ENCODE results near the gene TCF4. TPM values are rescaled to one million over a fixed set of nuclear protein-coding genes. Genes with fewer than 3 reads are reported as not detected.
A peak's percentile ranks its signal among the peaks of the same experiment; 100 is the strongest.

The TCF4 gene
- total RNA-seq, 1 experiment from 2014 or later = 143 TPM

- Histone ChIP-seq H3K9me3 (ENCODE audit: low read depth, low read length, poor library complexity, severe bottlenecking) (no peaks in the 10 kb centered on the region), H3K27me3 (replicated peaks; ENCODE audit: insufficient read depth, low read depth, low read length, poor library complexity) (no peaks in the 10 kb centered on the region), H3K4me3 (ENCODE audit: low read depth, low read length, poor library complexity, severe bottlenecking) (peak overlapping the region; percentile 47), H3K36me3 (ENCODE audit: insufficient read depth, low read length, poor library complexity, severe bottlenecking) (no peaks in the 10 kb centered on the region), H3K27ac (ENCODE audit: low read depth, low read length, poor library complexity, severe bottlenecking) (peak overlapping the region; percentile 78), H3K4me1 (ENCODE audit: insufficient read depth, low read length, poor library complexity, severe bottlenecking) (peaks cover 63% of the 10 kb centered on the region)
- DNase-seq (ENCODE audit: low spot score) = peak; percentile 65
- ChIA-PET CTCF (no interaction called here), POLR2A (ENCODE audit: low non-redundant PET) (interaction anchor here (0.7 kb wide), 1 partner anchor 95 kb away, joined by 4 read pairs; no protein-coding TSS in a partner anchor)
- TF ChIP-seq EZH2 (IDR thresholded peaks at IDR 0.05; ENCODE audit: borderline replicate concordance, low read depth, low read length, poor library complexity, severe bottlenecking) = no peak
- BruUV-seq (replicated peaks) = no TSS peak
- intact Hi-C loops (cut with micrococcal nuclease; ENCODE audit: unreplicated experiment) = loop anchor here (5.0 kb wide), 1 partner anchor 75 kb away; no protein-coding TSS in a partner anchor
Observed at GRCh38 chr18:55422456-55423180, 165.4 kb downstream of the TCF4 start.

- Histone ChIP-seq H3K27ac (ENCODE audit: low read depth, low read length, poor library complexity, severe bottlenecking) (peak overlapping the region; percentile 78), H3K36me3 (ENCODE audit: insufficient read depth, low read length, poor library complexity, severe bottlenecking) (no peaks in the 10 kb centered on the region), H3K4me1 (ENCODE audit: insufficient read depth, low read length, poor library complexity, severe bottlenecking) (peaks cover 71% of the 10 kb centered on the region), H3K9me3 (ENCODE audit: low read depth, low read length, poor library complexity, severe bottlenecking) (no peaks in the 10 kb centered on the region), H3K4me3 (ENCODE audit: low read depth, low read length, poor library complexity, severe bottlenecking) (peak overlapping the region; percentile 47), H3K27me3 (replicated peaks; ENCODE audit: insufficient read depth, low read depth, low read length, poor library complexity) (no peaks in the 10 kb centered on the region)
- BruUV-seq (replicated peaks) = TSS peak; percentile 64
- intact Hi-C loops (cut with micrococcal nuclease; ENCODE audit: unreplicated experiment) = loop anchor here (5.0 kb wide), 1 partner anchor 75 kb away; no protein-coding TSS in a partner anchor
- TF ChIP-seq CTCF (conservative IDR thresholded peaks at IDR 0.05; ENCODE audit: low read depth, low read length) = no peak
- no peak for TF ChIP-seq EZH2 (IDR thresholded peaks at IDR 0.05; ENCODE audit: borderline replicate concordance, low read depth, low read length, poor library complexity, severe bottlenecking)
- CTCF ChIA-PET = no interaction called here
- DNase-seq (ENCODE audit: low spot score) = peak; percentile 70
- POLR2A ChIA-PET (ENCODE audit: low non-redundant PET) = no interaction called here
Observed at GRCh38 chr18:55421615-55422419, 166.2 kb downstream of the TCF4 start.

- no peak for TF ChIP-seq CTCF (conservative IDR thresholded peaks at IDR 0.05; ENCODE audit: low read depth, low read length)
- TF ChIP-seq EZH2 (IDR thresholded peaks at IDR 0.05; ENCODE audit: borderline replicate concordance, low read depth, low read length, poor library complexity, severe bottlenecking) = no peak
- peaks cover 76% of the 10 kb centered on the region for H3K4me1 ChIP-seq (ENCODE audit: insufficient read depth, low read length, poor library complexity, severe bottlenecking)
- BruUV-seq (replicated peaks) = no TSS peak
- CTCF ChIA-PET = no interaction called here
- H3K4me3 ChIP-seq (ENCODE audit: low read depth, low read length, poor library complexity, severe bottlenecking) = peak overlapping the region; percentile 47
- H3K36me3 ChIP-seq (ENCODE audit: insufficient read depth, low read length, poor library complexity, severe bottlenecking) = no peaks in the 10 kb centered on the region
- H3K9me3 ChIP-seq (ENCODE audit: low read depth, low read length, poor library complexity, severe bottlenecking) = no peaks in the 10 kb centered on the region
- no peaks in the 10 kb centered on the region for H3K27me3 ChIP-seq (replicated peaks; ENCODE audit: insufficient read depth, low read depth, low read length, poor library complexity)
- DNase-seq (ENCODE audit: low spot score) = no peak
- H3K27ac ChIP-seq (ENCODE audit: low read depth, low read length, poor library complexity, severe bottlenecking) = peak overlapping the region; percentile 78
- intact Hi-C loops (cut with micrococcal nuclease; ENCODE audit: unreplicated experiment) = loop anchor here (5.0 kb wide), 1 partner anchor 76 kb away; no protein-coding TSS in a partner anchor
- POLR2A ChIA-PET (ENCODE audit: low non-redundant PET) = interaction anchor here (0.6 kb wide), 1 partner anchor 166 kb away, joined by 15 read pairs; no protein-coding TSS in a partner anchor
Observed at GRCh38 chr18:55421308-55421614, 166.7 kb downstream of the TCF4 start.

All from A673 (cell line).